Keratinocyte (primary cell): ENCODE measurements around the gene LCP2.

Source experiments
- EZH2 ChIP-seq: IDR thresholded peaks from one replicate; pipeline ENCODE4 v1.6.1; 2012; ENCODE audit warnings: inconsistent platforms, mild to moderate bottlenecking, low read length, moderate library complexity
- TF ChIP-seq, protein P1 (sequence below), 3 experiments: IDR thresholded peaks in 1 of 3; conservative IDR thresholded peaks in 1 of 3; optimal IDR thresholded peaks in 1 of 3; 2 replicates in 2 of 3; 3 replicates in 1 of 3; pipeline versions ENCODE3 to v1.5.1; 2011; ENCODE audit warnings: low read length in 3 of 3, mild to moderate bottlenecking in 3 of 3, moderate library complexity in 2 of 3, control low read depth in 1 of 3, inconsistent platforms in 1 of 3; ENCODE audit not compliant: insufficient read depth in 2 of 3; ENCODE audit errors: extremely low read depth in 1 of 3

DNA sequence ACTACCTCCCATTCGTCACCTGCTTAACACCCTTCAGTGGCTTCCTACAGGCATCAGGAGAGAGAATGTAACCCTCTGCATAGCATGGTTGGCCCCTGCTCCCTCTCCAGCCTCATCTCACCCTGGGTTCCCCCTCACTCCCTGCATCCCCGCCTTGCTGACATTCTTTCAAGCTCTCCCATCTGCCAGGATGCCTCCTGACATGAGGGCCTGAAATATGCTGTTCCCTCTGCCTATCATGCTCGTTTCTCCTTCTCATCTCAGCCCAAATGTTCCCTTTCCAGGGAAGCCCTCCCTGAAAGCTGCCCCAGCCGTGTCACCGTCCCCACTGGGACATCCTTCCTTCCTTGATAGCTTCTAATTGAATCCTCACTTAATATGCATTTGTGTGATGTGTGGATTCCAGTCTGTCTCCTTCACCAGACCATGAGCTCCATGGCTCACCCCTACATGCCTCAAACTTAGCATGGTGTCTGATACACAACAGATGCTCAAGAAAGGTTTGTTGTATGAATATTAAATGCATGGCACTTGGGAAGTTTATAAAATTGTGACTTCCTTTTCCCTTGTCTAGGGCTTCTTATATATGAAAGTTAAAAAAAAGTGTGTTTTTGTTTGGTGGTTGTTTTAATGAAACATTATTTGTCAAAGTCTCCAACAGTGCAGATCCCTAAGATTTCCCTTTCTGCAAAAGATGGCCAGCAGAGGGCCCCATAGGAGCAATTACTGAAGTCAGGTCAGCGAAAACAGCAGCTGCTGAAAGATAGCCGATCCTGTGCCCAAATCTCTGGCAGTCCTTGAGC lies 72.0 kb downstream of the LCP2 start:
- TF ChIP-seq, protein P1, sequence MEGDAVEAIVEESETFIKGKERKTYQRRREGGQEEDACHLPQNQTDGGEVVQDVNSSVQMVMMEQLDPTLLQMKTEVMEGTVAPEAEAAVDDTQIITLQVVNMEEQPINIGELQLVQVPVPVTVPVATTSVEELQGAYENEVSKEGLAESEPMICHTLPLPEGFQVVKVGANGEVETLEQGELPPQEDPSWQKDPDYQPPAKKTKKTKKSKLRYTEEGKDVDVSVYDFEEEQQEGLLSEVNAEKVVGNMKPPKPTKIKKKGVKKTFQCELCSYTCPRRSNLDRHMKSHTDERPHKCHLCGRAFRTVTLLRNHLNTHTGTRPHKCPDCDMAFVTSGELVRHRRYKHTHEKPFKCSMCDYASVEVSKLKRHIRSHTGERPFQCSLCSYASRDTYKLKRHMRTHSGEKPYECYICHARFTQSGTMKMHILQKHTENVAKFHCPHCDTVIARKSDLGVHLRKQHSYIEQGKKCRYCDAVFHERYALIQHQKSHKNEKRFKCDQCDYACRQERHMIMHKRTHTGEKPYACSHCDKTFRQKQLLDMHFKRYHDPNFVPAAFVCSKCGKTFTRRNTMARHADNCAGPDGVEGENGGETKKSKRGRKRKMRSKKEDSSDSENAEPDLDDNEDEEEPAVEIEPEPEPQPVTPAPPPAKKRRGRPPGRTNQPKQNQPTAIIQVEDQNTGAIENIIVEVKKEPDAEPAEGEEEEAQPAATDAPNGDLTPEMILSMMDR (optimal IDR thresholded peaks at IDR 0.05 in 1 of 3, IDR thresholded peaks at IDR 0.05 in 1 of 3, conservative IDR thresholded peaks at IDR 0.05 in 1 of 3; ENCODE audit: extremely low read depth in 1 of 3, insufficient read depth in 2 of 3, low read length in 3 of 3), result peak; percentile 66 to 71 (median 69)
- TF ChIP-seq EZH2, result no peak
